Upper lobe of left lung (tissue), 4 donors: ENCODE results near the gene PEMT.

Experiments
- POLR2A ChIP-seq, 4 donors: fragments of 450-650 bp; IDR thresholded peaks; one replicate each; pipeline ENCODE4 v1.5.1; 2016 to 2017; ENCODE audit warnings: antibody characterized with exemption in 4 of 4, mild to moderate bottlenecking in 2 of 4
- POLR2AphosphoS5 ChIP-seq, 2 donors: sonication (generic); formaldehyde crosslinking; IDR thresholded peaks; one replicate each; pipeline ENCODE4 v1.5.1; 2017; ENCODE audit warnings: antibody characterized with exemption in 2 of 2

- TF ChIP-seq POLR2A (IDR thresholded peaks at IDR 0.05): no peak
- no peak for TF ChIP-seq POLR2AphosphoS5 (IDR thresholded peaks at IDR 0.05)
Observed at GRCh38 chr17:17612085-17613022, 20.8 kb upstream of the PEMT start.
